Uterus (tissue), 2 donors: ENCODE data around the gene BCR.

Experiments used
- POLR2A ChIP-seq, 2 donors: fragments of 450-650 bp; IDR thresholded peaks; one replicate each; pipeline ENCODE4 v1.6.1; 2016; ENCODE audit warnings: antibody characterized with exemption in 2 of 2, mild to moderate bottlenecking in 1 of 2, moderate library complexity in 1 of 2
- TF ChIP-seq, protein P1 (sequence below), 4 experiments: fragments of 200-600 bp in 2 of 4; fragments of 450-650 bp in 2 of 4; sonication (generic) in 2 of 4; IDR thresholded peaks; one replicate each; pipeline ENCODE4 v1.5.1; 2016 to 2019; ENCODE audit warnings: antibody characterized with exemption in 4 of 4, mild to moderate bottlenecking in 2 of 4, moderate library complexity in 1 of 4

DNA sequence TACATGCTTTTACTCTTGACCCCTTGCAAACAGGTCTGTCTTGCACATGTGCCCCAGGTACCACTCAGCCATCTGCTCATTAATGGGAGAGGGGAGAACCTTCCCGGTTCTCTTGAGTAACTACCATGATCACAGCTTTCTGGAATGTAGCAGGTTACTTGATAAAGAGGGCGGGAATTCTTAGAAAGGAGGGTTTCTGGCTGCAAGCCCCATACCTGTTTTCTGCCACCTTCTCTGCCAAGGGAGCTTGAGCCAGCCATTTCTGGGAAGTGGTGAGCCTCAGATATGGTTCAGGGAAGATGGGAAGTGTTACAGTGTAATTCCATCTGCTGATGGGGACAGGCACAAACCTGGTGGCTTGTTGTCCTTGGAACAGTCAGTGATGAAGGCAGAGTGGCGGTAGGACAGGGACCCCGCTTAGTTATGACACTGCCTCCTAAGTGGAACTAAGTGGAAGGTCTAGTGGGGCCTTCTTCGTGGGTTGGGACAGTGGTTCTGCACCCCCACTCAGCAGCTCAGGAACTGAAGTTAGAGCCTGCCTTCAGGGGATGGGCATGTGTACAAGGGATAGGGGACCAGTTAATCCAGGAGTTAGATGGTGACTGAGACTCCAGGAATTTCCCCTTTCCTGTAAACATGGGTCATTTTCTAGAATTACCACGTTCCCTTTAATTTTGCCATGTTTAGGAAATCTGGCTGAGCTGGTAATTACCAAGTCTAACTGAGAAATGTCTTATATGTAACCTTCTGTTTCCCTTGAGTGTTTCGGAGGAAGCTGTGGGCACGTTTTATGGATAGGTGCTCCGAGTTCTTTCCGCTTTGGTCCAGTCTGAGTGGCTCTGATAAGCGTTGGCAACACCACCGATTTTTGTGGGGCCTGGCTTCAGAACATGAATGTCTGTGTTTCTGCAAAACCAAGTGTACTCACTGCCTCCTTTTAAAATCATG lies 35.3 kb downstream of the BCR start:
- no peak for TF ChIP-seq POLR2A (IDR thresholded peaks at IDR 0.05)
- TF ChIP-seq, protein P1, sequence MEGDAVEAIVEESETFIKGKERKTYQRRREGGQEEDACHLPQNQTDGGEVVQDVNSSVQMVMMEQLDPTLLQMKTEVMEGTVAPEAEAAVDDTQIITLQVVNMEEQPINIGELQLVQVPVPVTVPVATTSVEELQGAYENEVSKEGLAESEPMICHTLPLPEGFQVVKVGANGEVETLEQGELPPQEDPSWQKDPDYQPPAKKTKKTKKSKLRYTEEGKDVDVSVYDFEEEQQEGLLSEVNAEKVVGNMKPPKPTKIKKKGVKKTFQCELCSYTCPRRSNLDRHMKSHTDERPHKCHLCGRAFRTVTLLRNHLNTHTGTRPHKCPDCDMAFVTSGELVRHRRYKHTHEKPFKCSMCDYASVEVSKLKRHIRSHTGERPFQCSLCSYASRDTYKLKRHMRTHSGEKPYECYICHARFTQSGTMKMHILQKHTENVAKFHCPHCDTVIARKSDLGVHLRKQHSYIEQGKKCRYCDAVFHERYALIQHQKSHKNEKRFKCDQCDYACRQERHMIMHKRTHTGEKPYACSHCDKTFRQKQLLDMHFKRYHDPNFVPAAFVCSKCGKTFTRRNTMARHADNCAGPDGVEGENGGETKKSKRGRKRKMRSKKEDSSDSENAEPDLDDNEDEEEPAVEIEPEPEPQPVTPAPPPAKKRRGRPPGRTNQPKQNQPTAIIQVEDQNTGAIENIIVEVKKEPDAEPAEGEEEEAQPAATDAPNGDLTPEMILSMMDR (IDR thresholded peaks at IDR 0.05) = no peak
